GM13977 (cell line): Measurements from ENCODE around the gene NEURL3.
A peak's percentile ranks its signal among the peaks of the same experiment; 100 is the strongest.

Experiments
- DNase-seq: peaks from one replicate; pipeline ENCODE4 v3.0.0; 2012; ENCODE audit warnings: low spot score
- CTCF ChIP-seq: IDR thresholded peaks from 2 replicates; pipeline ENCODE4 v1.5.1; 2012; ENCODE audit warnings: mild to moderate bottlenecking, control low read depth; ENCODE audit not compliant: insufficient read depth; ENCODE audit errors: extremely low read depth, missing control alignments
- in situ Hi-C: fragments of 300-500 bp; cut with MboI; formaldehyde crosslinking; loops from one replicate; pipeline ENCODE4 v1.12.0; 2022; ENCODE audit warnings: low sequenced_read_pairs, low pct_unique_long_range_greater_than_20kb, mixed read lengths, inconsistent platforms; ENCODE audit not compliant: unreplicated experiment

The NEURL3 gene

GRCh38 chr2:96538487-96539214, 33.5 kb upstream of the NEURL3 start:
- no peak for TF ChIP-seq CTCF
- no peak for DNase-seq
- in situ Hi-C loops = no loop called here

DNA sequence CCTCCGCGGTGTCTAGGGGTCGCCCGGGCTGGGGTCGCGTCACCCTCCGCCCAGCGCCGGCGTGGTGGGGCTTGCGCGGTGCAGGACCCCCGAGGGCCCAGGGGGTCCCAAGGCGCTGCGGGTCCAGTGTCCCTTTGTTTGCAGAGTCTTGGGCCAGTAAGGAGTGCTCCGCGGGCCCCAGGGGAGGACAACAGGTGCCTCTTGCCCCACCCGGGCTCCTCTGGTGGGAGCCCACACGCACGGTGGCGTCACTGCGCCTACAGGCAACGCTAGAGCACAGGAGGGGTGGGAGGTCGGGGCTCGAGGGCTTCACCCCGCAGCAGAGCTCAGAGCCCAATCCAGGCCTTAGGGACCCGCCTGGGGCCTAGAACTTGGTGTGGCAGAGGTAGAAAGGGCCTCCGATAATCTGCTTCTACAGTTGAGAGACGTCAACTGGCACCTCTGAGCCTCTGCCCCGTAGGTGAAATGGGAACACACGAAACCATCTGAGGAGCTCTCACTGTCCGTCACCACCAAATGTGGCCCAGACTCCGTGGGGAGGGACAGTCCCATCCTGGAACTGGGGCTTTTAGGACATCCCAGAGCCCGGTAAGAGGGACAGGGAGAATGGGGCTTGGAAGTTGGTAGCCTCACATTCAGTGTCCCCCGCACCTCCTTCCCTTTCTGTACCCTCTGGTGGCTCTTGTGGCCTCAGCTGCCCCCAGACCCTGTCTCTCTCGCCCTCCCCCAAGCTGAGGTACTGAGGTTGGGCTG, 32.8 kb upstream of the NEURL3 start:
- in situ Hi-C loops = no loop called here
- TF ChIP-seq CTCF = peak; percentile 3
- no peak for DNase-seq

GRCh38 chr2:96537066-96537733, 32.0 kb upstream of the NEURL3 start:
- TF ChIP-seq CTCF = no peak
- peak; percentile 90 for DNase-seq
- in situ Hi-C loops = no loop called here

DNA sequence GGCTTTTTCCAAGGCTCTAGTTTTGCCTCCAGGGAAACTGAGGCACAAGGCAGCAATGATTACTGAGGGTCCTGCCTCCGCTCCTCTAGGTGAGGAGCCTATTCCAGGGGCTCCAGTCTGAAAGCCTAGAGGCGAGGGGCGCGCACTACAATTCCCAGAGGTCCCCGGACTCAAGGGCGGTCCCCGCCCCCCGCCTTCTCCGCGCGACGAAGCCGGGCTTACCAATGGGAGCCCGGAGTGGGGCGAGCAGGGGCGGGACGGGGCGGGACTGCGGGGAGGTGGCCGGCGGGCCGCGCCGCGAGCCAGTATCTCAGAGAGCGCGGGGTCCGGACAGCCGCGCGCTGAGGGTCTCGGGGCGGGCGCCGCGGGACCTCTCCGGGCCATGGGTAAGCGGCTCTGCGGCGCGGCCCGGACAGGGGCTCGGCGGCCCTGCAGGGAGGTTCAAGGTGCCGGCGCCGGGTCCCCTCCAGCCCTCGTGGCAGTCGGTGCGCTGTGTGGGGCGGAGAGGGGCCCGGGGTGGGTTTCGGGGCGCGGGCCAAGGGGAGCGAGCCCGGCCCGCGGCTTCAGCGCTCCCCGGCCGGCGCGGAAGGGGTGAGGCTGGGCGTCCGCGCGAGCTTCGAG, 31.4 kb upstream of the NEURL3 start, which contains the start of gene ARID5A:
TSS of gene ARID5A (plus strand) at position 308 of the 621 bp plus-strand sequence. CDS start at position 383, 75 bp downstream.
- peak; percentile 93 for DNase-seq
- no peak for TF ChIP-seq CTCF
- in situ Hi-C loops = no loop called here

GRCh38 chr2:96535331-96535730, 30.2 kb upstream of the NEURL3 start:
- no peak for TF ChIP-seq CTCF
- no peak for DNase-seq
- in situ Hi-C loops = no loop called here

GRCh38 chr2:96534701-96535181, 29.6 kb upstream of the NEURL3 start:
- no peak for DNase-seq
- TF ChIP-seq CTCF = no peak
- in situ Hi-C loops = no loop called here
